Omental fat pad (tissue), 4 donors: ENCODE results near the gene PSME4. TPM values are rescaled to one million over a fixed set of nuclear protein-coding genes. Genes with fewer than 3 reads are reported as not detected.

Experiments used
- ATAC-seq: fragments of 150-250 bp; one replicate; pipeline ENCODE4 v1.9.1; 2016; ENCODE audit warnings: mild to moderate bottlenecking, moderate library complexity; ENCODE audit not compliant: low FRiP score
- DNase-seq: peaks from one replicate; pipeline ENCODE4 v3.0.0-alpha.2; 2019; ENCODE audit warnings: low spot score
- CTCF ChIP-seq, 3 donors: fragments of 450-650 bp; IDR thresholded peaks; one replicate each; pipeline ENCODE4 v1.5.1; 2016 to 2017; ENCODE audit warnings: antibody characterized with exemption in 3 of 3, mild to moderate bottlenecking in 3 of 3, moderate library complexity in 2 of 3
- total RNA-seq, 4 donors: library from RNA; depleted of rRNA; stranded (reverse); fragments of >200 nt; gene quantifications; one replicate each; pipeline ENCODE4 v1.1.0, GENCODE V29; 2016

The PSME4 gene
- total RNA-seq, 4 donors from 2014 or later = 35.8 to 97.9 (median 45.5) TPM

- DNase-seq (no peak), ATAC-seq (no peak)
- TF ChIP-seq CTCF (IDR thresholded peaks at IDR 0.05) = no peak
Observed at GRCh38 chr2:53911434-53912189, 59.2 kb downstream of the PSME4 start.

GRCh38 chr2:53907582-53907981 is 63.2 kb downstream of the PSME4 start:
- no peak for ATAC-seq
- no peak for TF ChIP-seq CTCF (IDR thresholded peaks at IDR 0.05)
- DNase-seq = no peak

GRCh38 chr2:53905396-53905795 is 65.4 kb downstream of the PSME4 start:
- TF ChIP-seq CTCF (IDR thresholded peaks at IDR 0.05) = no peak
- no peak for DNase-seq
- no peak for ATAC-seq

GRCh38 chr2:53903011-53903410 is 67.8 kb downstream of the PSME4 start:
- TF ChIP-seq CTCF (IDR thresholded peaks at IDR 0.05) = no peak
- no peak for DNase-seq
- no peak for ATAC-seq

- no peak for ATAC-seq
- TF ChIP-seq CTCF (IDR thresholded peaks at IDR 0.05) = no peak
- no peak for DNase-seq
Observed at GRCh38 chr2:53901192-53901591, 69.6 kb downstream of the PSME4 start.

GRCh38 chr2:53896864-53897263 is 73.9 kb downstream of the PSME4 start:
- no peak for TF ChIP-seq CTCF (IDR thresholded peaks at IDR 0.05)
- DNase-seq (no peak), ATAC-seq (no peak)
